ENCODE results near the gene CD22.

Gene CD22

GRCh38 chr19:35347930-35348298 is 18.9 kb downstream of the CD22 start:
- TF ChIP-seq CTCF (conservative IDR thresholded peaks at IDR 0.05; ENCODE audit: low read length) = no peak
- DNase-seq (ENCODE audit: low read depth) = no peak
- no peak overlapping the region for H3K4me3 ChIP-seq (ENCODE audit: low read length)

DNA sequence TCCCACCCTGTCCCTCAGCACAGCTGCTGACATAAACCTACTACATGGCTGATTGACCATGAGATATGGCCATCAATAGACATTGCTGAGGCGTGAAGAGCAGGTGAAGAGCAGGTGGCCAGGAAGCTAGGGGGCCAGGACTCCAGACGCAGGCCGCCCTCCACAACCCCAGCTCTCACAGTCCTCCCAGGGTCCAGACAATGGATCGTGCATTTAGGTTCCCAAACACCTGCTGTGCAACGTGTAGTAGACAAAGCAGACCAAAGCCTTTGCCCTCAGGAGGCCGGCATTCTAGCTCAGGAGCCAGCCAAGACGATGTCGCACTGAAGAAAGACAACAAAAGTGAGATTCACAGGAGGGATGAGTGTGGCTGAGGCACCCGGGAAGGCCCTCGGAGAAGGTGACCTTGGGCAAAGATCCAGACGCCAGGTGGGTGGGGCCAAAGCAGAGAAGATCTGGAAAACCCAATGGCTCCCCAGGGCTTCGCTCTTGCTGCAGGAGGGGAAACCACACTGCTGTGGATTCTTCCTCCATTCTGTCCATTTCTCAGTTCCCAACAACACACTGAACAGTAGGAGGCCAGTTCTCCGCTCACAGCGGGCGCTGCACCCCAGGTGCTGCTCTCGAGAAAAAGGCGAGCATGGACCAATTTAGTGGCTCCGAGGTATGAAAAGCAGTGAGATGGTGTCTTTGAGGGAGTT is 20.1 kb downstream of the CD22 start:
- no peak overlapping the region for H3K4me3 ChIP-seq (ENCODE audit: low read length)
- no peak for DNase-seq (ENCODE audit: low read depth)
- no peak for TF ChIP-seq CTCF (conservative IDR thresholded peaks at IDR 0.05; ENCODE audit: low read length)

- no peak for DNase-seq (ENCODE audit: low read depth)
- H3K4me3 ChIP-seq (ENCODE audit: low read length) = no peak overlapping the region
- TF ChIP-seq CTCF (conservative IDR thresholded peaks at IDR 0.05; ENCODE audit: low read length) = no peak
Observed at GRCh38 chr19:35349614-35350521, 20.9 kb downstream of the CD22 start.

DNA sequence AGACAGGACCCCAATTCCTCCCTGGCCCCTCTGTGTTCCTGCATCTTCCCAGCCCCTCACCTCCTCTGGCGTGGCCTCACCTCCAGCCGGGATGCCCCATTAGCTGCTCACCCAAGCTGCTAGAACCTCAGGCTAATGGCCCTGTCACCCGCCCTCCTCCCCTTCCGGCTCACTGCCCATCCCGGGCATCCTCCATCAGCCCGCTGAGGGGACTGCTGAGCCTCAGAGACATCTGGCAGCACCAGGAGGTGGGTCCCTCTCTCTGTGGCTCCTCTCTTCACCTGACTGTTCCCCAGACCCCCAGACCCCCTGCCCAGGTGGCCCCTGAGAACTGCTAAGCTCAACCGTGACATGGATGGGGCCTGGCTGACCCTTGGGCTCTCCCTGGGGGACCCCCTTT is 21.6 kb downstream of the CD22 start:
- TF ChIP-seq CTCF (conservative IDR thresholded peaks at IDR 0.05; ENCODE audit: low read length) = no peak
- no peak overlapping the region for H3K4me3 ChIP-seq (ENCODE audit: low read length)
- no peak for DNase-seq (ENCODE audit: low read depth)

- TF ChIP-seq CTCF (conservative IDR thresholded peaks at IDR 0.05; ENCODE audit: low read length) = no peak
- DNase-seq (ENCODE audit: low read depth) = no peak
- H3K4me3 ChIP-seq (ENCODE audit: low read length) = no peak overlapping the region
Observed at GRCh38 chr19:35351411-35352176, 22.6 kb downstream of the CD22 start.

DNA sequence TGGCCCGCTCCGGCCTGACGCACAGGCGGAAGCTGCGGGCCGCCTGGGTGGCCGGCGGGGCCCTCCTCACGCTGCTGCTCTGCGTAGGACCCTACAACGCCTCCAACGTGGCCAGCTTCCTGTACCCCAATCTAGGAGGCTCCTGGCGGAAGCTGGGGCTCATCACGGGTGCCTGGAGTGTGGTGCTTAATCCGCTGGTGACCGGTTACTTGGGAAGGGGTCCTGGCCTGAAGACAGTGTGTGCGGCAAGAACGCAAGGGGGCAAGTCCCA is 23.1 kb downstream of the CD22 start:
- no peak for TF ChIP-seq CTCF (conservative IDR thresholded peaks at IDR 0.05; ENCODE audit: low read length)
- no peak for DNase-seq (ENCODE audit: low read depth)
- H3K4me3 ChIP-seq (ENCODE audit: low read length) = no peak overlapping the region
